GM19238 (cell line): ENCODE data around the gene EIF4G3.

Source experiments
- DNase-seq: peaks from one replicate; pipeline ENCODE4 v3.0.0; 2011; ENCODE audit warnings: low spot score; ENCODE audit not compliant: insufficient read length

EIF4G3 gene

DNA sequence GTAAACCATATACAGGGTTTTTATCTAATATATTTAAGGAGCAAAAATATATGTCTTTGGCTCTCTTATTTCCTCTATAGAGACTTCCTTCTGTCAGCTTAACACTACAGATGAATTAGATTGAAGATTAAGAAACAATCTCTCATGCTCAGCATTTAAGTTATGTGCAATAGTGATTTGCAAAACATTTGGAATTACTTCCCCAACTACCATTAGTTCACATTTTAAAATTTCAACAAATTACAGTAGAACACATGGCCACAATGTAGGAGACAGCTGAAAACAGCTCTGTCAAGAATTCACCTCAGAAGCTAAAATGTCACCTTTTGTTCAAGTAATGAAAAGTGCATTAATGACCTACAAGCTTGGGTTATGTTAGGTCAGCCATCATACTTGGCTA, 177.9 kb downstream of the EIF4G3 start:
- no peak for DNase-seq

DNA sequence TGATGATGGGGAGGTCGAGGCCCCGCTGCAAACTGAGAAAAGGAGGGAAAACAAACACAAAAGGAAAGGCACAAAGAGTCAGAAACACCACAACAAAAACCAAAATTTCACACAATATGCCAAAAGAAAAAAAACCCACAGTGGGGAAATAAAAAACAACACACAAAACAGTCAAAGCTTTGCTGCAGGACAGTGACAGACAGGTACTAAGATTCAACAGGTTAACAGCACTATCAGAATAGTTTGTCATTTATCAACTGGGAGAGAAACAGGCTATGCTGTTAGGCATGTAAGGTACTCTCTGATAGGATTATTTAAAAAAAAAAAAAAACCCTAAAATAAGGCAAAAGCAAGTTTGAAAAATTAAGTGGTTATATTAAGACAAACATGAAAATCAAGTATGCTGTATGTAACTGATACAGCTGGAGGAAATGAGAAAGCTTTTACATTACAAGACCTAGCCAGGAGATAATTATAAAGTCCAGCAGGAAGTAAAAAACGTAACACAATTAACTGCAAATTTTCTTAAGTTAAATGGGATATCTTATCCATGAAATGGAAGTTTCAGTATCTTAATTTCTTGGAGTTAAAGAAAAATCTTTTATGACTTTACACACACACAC, 179.0 kb downstream of the EIF4G3 start:
- no peak for DNase-seq

DNA sequence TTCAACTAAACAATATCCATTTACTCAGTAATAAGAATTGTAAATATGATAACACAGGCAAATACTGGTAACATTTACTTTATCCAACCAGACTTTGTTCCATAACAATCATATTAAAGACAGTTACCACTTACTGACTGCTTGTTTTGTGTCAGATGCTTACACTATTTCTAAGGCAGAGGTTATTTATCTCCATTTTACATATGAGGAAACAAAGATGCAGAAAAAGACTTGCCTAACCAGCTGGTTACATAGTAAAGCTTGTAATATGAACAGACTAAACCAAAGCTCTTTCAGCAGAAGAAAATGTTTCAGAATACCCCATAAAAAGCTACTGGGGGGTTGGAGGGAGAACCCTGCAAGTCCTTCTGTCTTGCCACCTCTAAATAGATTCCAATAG, 180.1 kb downstream of the EIF4G3 start:
- DNase-seq, result no peak

- no peak for DNase-seq
Measured at GRCh38 chr1:20993716-20994575, 182.8 kb downstream of the EIF4G3 start.

DNA sequence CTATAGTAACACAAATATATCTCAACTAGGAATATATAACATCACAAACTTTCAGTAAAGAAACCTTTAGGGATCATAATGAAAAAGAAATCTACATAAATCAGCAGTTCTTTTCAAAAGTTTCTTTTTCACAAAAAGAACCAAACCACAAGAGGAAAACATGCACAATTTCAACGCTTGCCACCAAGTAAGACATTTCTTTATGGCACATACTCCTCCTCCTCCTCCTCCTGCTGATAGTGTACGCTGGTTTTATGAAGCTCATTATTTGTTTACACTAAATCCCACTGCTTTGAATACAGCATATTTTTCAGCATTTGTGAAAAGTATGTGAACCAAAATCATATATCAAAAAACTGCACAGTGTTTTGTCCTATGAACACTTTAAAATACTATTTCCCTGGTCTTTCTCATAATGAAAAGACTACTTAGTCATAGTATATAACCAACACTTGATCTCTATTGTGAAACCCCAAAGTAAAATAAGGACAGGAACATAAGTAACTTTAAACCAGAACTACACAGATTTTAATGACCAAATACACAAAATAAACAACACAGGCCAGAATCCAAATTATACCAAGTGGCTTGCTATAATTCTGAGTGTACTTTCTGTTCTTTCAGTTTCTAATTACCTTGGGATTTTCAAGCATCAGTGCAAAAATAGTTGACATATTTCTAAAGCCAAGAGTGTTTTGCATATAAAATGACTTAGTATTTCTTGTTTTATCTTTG, 184.2 kb downstream of the EIF4G3 start:
- DNase-seq, result peak; percentile 3

DNA sequence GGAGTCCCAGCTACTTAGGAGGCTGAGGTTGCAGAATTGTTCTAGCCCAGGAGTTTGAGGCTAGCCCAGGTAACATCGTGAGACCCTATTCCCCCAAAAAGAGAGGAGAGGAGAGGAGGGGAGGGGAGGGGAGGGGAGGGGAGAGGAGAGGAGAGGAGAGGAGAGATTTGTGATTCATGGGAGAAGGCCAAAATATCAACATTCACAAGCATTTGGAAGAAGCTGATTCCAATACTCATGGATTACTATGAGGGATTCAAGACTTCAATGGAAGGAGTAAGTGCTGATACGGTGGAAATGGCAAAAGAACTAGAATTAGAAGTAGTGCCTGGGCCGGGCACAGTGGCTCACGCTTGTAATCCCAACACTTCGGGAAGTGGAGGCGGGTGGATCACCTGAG, 187.8 kb downstream of the EIF4G3 start:
- no peak for DNase-seq

DNA sequence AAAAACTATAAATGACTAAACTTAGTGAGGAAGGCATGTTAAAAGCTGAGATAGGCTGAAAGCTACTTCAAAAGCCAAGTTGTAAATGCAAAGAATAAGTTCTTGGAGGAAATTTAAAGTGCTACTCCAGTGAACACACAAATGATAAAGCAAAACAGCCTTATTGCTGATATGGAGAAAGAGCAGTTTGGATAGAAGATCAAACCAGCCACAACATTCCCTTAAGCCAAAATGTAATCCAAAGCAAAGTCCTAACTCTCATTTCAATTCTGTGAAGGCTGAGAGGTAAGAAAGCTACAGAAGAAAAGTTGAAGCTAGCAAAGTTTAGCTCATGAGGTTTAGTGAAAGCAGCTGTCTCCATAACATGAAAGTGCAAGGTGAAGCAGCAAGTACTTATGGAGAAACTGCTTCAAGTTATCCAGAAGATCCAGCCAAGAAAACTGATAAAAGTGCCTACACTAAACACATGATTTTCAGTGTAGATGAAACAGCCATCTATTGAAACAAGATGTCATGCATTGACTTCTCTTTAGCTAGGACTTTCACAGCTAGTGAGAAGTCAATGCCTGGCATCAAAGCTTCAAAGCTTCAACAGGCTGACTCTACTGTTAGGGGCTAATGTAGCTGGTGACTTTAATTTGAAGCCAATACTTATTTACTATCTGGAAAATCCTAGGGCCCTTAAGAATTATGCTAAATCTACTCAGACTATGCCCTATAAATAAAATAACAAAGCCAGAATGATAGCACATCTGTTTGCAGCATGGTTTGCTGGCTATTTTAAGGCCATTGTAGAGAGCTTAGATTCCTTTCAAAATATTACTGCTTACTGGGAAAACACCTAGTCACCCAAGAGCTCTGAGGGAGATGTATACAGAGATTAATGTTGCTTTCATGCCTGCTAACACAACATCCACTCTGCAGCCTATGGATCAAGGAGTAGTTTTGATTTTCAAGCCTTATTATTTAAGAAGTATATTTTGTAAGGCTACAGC, 188.6 kb downstream of the EIF4G3 start:
- no peak for DNase-seq

GRCh38 chr1:20983297-20983889, 193.3 kb downstream of the EIF4G3 start:
- DNase-seq, result no peak

DNA sequence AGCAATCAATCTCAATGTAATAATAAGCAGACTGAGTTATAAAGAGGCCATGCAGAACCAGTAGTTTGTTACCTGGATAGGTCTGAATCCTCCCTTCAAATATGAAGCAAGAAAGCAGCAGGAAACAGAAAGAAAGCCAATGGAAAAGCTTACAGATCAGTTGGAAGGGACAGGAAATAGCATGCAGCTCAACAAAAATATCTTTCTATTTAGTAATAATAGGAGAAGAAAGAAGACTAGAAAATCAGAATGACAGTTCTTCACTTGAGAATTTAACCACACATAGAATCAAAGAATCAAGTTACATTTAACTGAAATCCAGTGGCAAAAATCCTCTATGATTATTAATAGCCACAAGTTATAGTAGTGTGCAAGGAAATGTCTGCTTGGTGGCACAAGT, 194.4 kb downstream of the EIF4G3 start:
- DNase-seq, result no peak

DNA sequence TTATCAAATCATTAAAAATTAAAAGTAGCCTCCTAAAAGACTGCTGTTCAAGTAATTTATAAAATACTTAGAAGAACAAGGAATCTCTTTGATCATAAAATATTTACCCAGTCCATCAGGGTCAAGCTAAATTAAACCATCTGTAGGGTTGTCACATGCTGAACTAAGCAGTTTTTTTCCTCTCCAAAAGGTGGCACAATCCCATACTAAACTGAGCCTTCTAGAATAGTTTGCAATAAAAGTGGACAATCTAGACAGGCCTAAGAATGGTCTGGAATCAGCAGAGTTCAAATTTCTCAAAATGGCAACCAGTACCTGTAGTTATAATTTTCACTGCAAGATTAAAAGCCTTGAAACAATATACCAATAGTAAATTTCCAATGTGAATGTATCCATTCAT, 194.8 kb downstream of the EIF4G3 start:
- no peak for DNase-seq

- DNase-seq, result no peak
Measured at GRCh38 chr1:20980051-20980450, 196.6 kb downstream of the EIF4G3 start.

DNA sequence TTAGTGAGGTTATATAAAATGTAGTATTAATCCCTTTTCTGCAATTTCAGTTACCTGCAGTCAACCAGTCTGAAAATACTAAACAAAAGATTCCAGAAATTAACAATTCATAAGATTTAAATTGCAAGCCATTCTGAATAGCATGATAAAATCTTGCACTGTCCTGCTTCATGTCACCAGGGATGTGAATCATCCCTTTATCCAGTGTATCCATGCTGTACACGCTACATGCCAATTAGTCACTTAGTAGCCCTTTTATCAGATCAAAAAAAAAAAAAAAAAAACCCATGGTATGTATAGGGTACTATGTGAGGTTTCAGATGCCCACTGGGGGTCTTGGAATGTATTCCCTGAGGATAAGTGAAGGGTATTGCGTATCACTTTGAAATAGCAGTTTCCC, 198.3 kb downstream of the EIF4G3 start:
- no peak for DNase-seq

DNA sequence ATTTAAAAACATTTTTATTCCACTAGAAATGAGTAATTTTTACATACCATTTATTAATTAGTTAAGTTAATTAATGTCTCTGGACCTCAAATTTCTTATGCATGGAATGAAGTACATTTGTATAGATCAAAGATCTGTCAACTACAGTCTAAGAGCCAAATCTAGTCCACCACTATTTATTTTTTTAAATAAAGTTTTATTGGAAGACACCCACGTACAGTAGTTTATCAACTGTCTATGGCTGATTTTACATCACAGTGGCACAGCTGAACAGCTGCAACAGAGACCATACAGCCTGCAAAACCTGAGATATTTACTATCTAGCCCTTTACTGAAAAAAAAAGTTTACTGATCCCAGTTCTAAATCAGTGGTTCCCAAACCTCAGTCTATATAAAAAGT, 201.0 kb downstream of the EIF4G3 start:
- DNase-seq, result no peak

- no peak for DNase-seq
Measured at GRCh38 chr1:20974951-20975350, 201.7 kb downstream of the EIF4G3 start.

GRCh38 chr1:20974069-20974468, 202.6 kb downstream of the EIF4G3 start:
- DNase-seq, result no peak

GRCh38 chr1:20972855-20973254, 203.8 kb downstream of the EIF4G3 start:
- DNase-seq, result no peak

DNA sequence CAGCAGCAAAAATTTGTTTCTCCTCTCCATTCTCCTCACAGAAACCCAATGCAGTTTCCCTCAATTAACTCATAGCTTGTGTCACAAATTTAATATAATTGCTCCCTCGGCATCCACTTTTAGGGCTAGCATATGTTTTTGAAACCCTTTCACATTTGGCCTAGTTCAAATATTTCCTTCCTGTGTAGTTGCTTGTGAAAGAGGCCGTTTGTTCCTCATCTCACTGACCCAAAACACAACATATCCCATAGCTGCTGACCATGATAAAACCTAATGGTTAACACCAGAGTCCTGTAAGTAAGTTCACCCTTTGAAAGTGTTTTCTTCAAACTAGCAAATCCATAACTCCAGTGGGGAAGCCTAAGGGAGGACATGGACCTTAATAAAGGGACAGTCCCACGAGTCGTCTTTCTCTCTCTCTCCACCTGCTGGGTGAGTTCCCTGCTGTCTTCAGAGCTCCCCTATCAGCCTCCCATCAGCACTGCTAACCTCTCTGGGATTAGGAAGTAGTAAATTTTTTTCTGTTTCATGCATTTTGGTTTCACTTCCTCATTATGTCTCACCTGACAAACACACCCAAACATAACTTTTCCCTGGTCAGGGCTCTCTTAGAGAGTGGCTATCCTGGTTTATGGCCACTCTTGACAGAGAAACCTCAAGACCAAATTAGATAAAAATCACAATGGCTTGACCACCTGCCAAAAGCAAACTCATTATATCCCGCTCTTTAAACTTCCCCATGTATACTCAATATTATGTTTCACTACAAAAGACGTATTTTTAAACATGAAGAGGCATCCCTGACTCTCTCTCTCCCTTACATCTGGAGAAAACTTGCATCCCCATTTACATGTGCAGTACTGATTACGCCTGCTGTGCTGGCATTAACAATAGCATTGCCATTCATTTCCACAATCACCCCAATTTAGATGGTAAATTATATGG, 211.9 kb downstream of the EIF4G3 start:
- DNase-seq, result peak; percentile 19

GRCh38 chr1:20962576-20963258, 214.0 kb downstream of the EIF4G3 start:
- DNase-seq, result no peak

- no peak for DNase-seq
Measured at GRCh38 chr1:20958430-20958829, 218.3 kb downstream of the EIF4G3 start.
